Prostate gland (tissue), 2 donors: ENCODE results near the gene EOGT. TPM values are rescaled to one million over a fixed set of nuclear protein-coding genes. Genes with fewer than 3 reads are reported as not detected.

Experiments used
- DNase-seq: peaks from one replicate; pipeline ENCODE4 v3.0.0-alpha.2; 2019; ENCODE audit warnings: low spot score
- H3K27ac ChIP-seq, 2 donors: fragments of 200-600 bp; sonication (generic); 2 replicates each; pipeline ENCODE4 v1.5.1; 2017 to 2019
- H3K27me3 ChIP-seq: fragments of 200-600 bp; sonication (generic); replicated peaks from 2 replicates; pipeline ENCODE4 v1.5.1; 2019; ENCODE audit not compliant: insufficient read depth
- H3K36me3 ChIP-seq, 2 donors: fragments of 200-600 bp; sonication (generic); 1 replicate in 1 of 2; 2 replicates in 1 of 2; pipeline versions ENCODE4 v1.5.1 to v1.8.1; 2017 to 2019
- H3K4me1 ChIP-seq: fragments of 200-600 bp; sonication (generic); replicated peaks from 2 replicates; pipeline ENCODE4 v1.5.1; 2019
- H3K4me3 ChIP-seq, 2 donors: fragments of 200-600 bp; sonication (generic); 2 replicates each; pipeline ENCODE4 v1.5.1; 2017 to 2019
- H3K9me3 ChIP-seq: fragments of 200-600 bp; sonication (generic); 2 replicates; pipeline ENCODE4 v1.5.1; 2017
- CTCF ChIP-seq, 4 experiments: fragments of 200-600 bp in 2 of 4; fragments of 450-650 bp in 2 of 4; sonication (generic) in 2 of 4; IDR thresholded peaks; 1 replicate in 3 of 4; 2 replicates in 1 of 4; pipeline ENCODE4 v1.5.1; 2016 to 2019; ENCODE audit warnings: antibody characterized with exemption in 4 of 4, mild to moderate bottlenecking in 2 of 4, moderate library complexity in 2 of 4
- POLR2A ChIP-seq: fragments of 450-650 bp; IDR thresholded peaks from one replicate; pipeline ENCODE4 v1.6.1; 2016; ENCODE audit warnings: antibody characterized with exemption, mild to moderate bottlenecking
- POLR2AphosphoS5 ChIP-seq: sonication (generic); formaldehyde crosslinking; IDR thresholded peaks from one replicate; pipeline ENCODE4 v1.6.1; 2017; ENCODE audit warnings: antibody characterized with exemption
- WGBS: methylation state at CpG from one replicate; pipeline ENCODE4 v1.1.5; 2018; 5-methylcytosine and 5-hydroxymethylcytosine counted together
- intact Hi-C: fragments of 100-400 bp; cut with DNase I; formaldehyde crosslinking; loops from one replicate; pipeline ENCODE4 v1.14.2; 2022
- total RNA-seq, 2 donors: library from RNA; depleted of rRNA; stranded (reverse); fragments of >200 nt; gene quantifications; one replicate each; pipeline ENCODE4 v1.1.0, GENCODE V29; 2016

Gene EOGT
- total RNA-seq, 2 donors from 2014 or later: 40.4 to 42.8 TPM

- TF ChIP-seq POLR2AphosphoS5 (no peak), CTCF (IDR thresholded peaks at IDR 0.05) (no peak), POLR2A (no peak)
- H3K4me1 ChIP-seq: no peaks in the 10 kb centered on the region
- DNase-seq: no peak
- intact Hi-C loops: no loop called here
- H3K36me3 ChIP-seq: peaks cover 0 to 5% of the 10 kb centered on the region in 2 donors
- 48% methylated on average over 8 of the region's 8 CpGs for WGBS
- H3K9me3 ChIP-seq: no peaks in the 10 kb centered on the region
- H3K27me3 ChIP-seq: no peaks in the 10 kb centered on the region
- H3K4me3 ChIP-seq: no peak overlapping the region
- no peak overlapping the region for H3K27ac ChIP-seq
Measured at GRCh38 chr3:68996356-68996995, 17.0 kb downstream of the EOGT start.

DNA sequence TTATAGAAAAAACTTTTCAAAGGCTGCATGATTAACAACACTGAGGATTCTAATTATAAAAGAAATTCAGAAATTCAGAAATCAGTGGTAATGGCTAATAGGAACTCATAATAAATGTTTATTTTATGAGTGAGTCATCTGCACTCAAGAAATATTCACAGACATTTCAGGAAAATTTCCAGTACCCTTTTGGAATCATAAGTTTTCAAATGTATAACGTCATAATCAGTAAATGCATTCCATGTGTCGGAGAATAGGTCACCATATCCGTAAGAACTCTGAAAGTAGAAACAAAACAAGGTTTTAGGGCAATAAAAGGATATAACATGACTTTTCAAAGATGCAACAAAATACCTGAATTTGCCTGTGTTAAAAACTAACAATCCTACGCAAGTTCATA is 24.7 kb downstream of the EOGT start:
- intact Hi-C loops: no loop called here
- Histone ChIP-seq H3K9me3 (no peaks in the 10 kb centered on the region), H3K27ac (no peak overlapping the region), H3K27me3 (no peaks in the 10 kb centered on the region), H3K36me3 (peaks cover 2 to 6% of the 10 kb centered on the region in 2 donors), H3K4me1 (no peaks in the 10 kb centered on the region), H3K4me3 (no peak overlapping the region)
- DNase-seq: no peak
- TF ChIP-seq POLR2A (no peak), CTCF (IDR thresholded peaks at IDR 0.05) (no peak), POLR2AphosphoS5 (no peak)
- 83% methylated on average over 4 of the region's 4 CpGs for WGBS

DNA sequence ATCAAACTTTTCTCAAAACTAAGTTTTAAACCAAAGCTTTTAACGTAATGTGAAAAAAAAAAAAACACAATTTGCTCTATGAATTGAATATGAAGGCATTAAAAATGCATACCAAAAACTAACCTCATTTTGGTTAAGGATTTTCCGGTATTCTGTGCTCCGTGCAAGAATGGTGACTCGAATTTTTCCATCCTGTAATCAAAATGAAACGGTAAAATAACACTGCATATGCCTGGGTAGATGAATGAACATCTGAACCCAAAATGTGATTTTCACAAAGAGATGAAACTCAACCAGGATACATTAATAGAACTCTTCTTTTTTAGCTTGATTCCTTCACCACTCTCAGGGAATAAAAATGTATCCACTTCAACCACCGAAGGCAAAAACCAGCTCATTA is 26.2 kb downstream of the EOGT start:
- 95% methylated on average over 6 of the region's 6 CpGs for WGBS
- no peak for TF ChIP-seq POLR2AphosphoS5
- TF ChIP-seq CTCF (IDR thresholded peaks at IDR 0.05): no peak
- no peak for TF ChIP-seq POLR2A
- Histone ChIP-seq H3K4me1 (no peaks in the 10 kb centered on the region), H3K27ac (no peak overlapping the region), H3K27me3 (no peaks in the 10 kb centered on the region), H3K4me3 (no peak overlapping the region), H3K9me3 (no peaks in the 10 kb centered on the region), H3K36me3 (peaks cover 6% of the 10 kb centered on the region in 2 donors)
- intact Hi-C loops: no loop called here
- DNase-seq: no peak

DNA sequence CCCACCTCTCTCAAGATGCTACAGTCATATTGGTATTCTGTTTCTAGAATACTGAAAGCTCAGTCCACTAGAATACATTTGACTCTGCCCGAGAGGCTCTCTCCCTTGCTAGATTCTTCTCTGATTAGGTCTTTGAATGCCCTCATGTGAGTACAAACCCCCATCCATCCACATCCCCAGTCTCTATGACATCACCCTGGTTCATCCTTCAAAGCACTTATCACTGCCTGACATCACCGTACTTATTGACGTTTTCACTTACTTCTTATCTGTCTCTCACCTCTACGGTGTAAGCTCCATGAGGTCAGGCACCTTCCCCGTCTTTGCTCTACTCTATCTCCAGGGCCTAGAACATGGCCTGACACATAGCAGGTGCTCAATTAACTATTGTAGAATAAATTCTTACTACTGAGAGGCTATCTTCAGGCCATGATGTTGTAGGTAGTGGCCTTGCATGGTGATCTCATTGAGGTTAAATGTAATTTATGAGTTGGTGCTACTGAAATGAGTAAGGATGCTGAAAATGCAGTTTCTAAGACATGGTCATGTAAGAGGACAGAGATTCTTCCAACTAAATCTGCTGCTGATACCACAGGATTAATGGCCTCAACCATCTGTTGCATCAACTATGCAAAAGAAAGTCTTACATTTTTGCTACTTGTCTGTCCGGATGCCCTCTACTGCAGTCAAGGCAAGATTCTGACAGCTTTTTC is 26.8 kb downstream of the EOGT start:
- TF ChIP-seq CTCF (IDR thresholded peaks at IDR 0.05) (no peak), POLR2AphosphoS5 (no peak), POLR2A (no peak)
- Histone ChIP-seq H3K4me1 (no peaks in the 10 kb centered on the region), H3K27ac (no peak overlapping the region), H3K36me3 (peaks cover 6% of the 10 kb centered on the region in 2 donors), H3K27me3 (no peaks in the 10 kb centered on the region), H3K9me3 (no peaks in the 10 kb centered on the region), H3K4me3 (no peak overlapping the region)
- intact Hi-C loops: no loop called here
- 95% methylated on average over 6 of the region's 6 CpGs for WGBS
- no peak for DNase-seq
